Measurements from ENCODE around the gene ATP1A1. TPM values are rescaled to one million over a fixed set of nuclear protein-coding genes. Genes with fewer than 3 reads are reported as not detected.

ATP1A1 gene
- total RNA-seq, 1 donor from 2014 or later, result 252 TPM

DNA sequence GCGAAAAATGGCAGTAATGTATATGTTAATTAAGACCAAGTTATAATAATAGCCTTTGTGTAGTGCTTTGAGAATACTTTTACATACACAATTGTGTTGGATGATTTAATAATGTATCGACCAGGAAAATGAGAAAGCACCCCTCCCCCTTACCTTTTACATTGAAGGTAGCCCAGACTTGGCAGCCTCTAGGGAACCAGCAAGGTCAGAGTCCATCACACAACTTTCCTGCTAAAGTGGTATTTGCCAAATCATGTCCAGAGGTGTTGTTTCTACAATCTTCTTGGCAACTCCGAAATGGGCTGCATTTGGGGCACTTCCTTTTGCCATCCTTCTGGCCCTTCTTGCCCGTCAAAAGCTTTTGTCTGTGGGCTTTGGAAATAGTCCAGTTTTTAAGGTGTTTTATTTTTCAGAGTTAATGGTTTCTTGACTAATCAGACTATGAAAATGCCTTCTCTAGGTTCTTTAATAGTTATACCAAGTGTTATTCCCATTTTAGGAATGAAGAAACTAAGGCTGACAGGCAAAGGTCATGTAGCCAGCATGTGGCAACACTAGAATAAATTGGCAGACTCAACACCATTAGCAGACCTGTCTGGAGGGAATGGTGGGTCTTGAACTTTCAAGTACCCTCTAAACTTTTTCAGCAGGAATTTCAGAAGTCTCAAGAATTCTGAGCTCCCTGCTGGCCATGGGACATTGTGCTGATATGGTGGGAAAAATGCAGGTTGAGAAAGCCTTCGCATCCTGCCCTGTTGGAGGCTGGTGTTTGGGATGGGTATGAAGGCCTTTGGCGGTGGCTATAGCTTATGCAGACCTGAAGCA lies 6.8 kb downstream of the ATP1A1 start:
- H3K27ac Mint-ChIP-seq, result no peak overlapping the region

DNA sequence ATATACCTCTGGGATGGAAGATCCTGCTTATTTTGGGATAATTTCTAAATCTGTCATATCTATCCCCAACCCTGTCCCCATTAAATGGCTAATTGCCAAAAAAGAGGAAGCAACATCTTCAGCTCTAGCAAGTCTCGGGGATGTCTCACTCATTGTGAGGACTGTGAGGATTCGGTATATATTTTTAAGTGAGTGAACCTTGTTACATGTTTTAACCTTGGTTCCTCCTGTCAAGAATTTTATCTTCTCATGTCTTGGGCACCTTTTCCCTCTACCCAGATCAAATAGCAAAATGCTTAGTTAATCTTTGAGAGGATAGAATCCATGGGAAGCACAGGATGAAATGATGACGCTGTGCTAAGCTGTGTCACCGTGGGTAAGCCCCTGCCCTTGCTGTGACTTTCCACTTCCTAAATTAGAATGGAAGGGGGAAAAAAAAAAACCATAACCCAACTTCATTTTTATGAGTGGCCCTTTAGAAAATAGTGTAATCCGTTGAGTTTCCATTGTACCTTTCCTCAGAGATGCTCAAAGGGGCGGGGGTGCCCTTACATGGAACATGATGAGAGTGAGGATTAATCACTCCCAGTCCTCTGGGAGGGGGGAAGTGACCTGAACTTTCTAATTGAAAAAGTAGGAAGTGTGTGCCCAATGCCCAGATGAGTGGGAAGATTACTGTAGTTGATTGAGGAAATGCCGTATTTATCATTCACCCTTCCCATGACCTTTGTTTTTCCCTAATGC lies 7.6 kb downstream of the ATP1A1 start:
- Mint-ChIP-seq H3K27me3 (no peaks in the 10 kb centered on the region), H3K27ac (no peak overlapping the region)

More for the DNA sequence above, 6.8 kb downstream of the ATP1A1 start:
- intact Hi-C loops (cut with micrococcal nuclease), result loop anchor here (5.0 to 10.0 kb wide), 5 partner anchors 123 to 1285 kb away; partner anchors contain the start of gene CD2
- H3K4me1 Mint-ChIP-seq, result peaks cover 71% of the 10 kb centered on the region
- no peak for DNase-seq
- H3K36me3 Mint-ChIP-seq (ENCODE audit: low read depth), result peaks cover 32% of the 10 kb centered on the region
- no peaks in the 10 kb centered on the region for H3K27me3 Mint-ChIP-seq
- no peak overlapping the region for H3K4me3 Mint-ChIP-seq
- peaks cover 3% of the 10 kb centered on the region for H3K9me3 Mint-ChIP-seq

DNA sequence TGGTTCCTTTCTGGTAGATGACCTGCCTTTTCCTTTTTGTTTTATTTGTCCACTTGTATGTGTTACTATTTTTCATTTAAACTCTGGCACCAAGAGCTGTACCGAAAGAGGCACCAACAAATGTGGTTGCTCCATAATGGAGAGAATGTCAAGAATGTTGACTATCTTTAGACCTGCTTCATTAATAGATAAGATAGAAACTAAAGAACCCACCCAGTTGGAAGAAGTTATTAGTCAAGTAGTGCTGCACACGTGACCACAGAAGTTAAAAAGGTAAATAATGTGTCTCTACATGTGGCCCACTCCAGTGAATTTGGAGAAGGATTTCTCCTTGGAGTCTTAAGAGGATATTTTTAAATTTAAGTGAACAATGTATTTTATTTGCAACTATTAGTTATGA lies 9.3 kb downstream of the ATP1A1 start:
- no peak overlapping the region for H3K27ac Mint-ChIP-seq
- no peak for DNase-seq

More for the DNA sequence above, 7.6 kb downstream of the ATP1A1 start:
- Mint-ChIP-seq H3K36me3 (ENCODE audit: low read depth) (peaks cover 32% of the 10 kb centered on the region), H3K4me1 (peaks cover 66% of the 10 kb centered on the region), H3K4me3 (no peak overlapping the region), H3K9me3 (peaks cover 3% of the 10 kb centered on the region)
- no peak for DNase-seq
- intact Hi-C loops (cut with micrococcal nuclease), result no loop called here

DNA sequence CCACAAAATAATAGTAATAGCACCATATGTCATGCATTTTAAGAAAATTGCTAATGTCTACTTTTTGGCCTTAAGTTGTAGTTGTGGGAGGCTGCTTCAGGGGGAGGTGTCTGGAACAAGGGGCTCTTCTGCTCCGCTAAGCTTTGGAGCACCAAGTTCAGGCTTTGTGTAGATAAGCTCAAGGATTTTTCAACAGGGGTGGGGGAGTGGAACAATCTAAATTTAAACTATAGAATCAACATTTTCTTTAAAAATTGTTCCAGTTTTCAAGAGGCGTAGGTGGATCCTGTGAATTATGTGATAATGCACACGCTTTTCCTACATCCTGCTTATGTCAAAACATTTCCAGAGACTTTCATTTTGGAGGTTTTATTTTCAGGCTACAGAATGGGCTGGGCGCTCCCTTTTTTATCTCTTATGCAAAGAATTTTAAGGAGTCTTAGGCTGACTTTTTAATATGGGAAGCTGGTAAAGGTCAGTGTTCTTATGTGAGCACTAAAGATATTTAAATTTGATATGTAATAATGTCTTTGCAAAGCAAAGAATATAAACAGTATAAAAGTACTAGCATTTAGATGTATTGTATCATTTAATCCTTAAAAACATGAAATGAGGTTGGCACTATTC lies 9.9 kb downstream of the ATP1A1 start:
- Mint-ChIP-seq H3K36me3 (ENCODE audit: low read depth) (peaks cover 47% of the 10 kb centered on the region), H3K4me3 (no peak overlapping the region), H3K27me3 (no peaks in the 10 kb centered on the region), H3K27ac (no peak overlapping the region), H3K4me1 (peaks cover 52% of the 10 kb centered on the region), H3K9me3 (peaks cover 3% of the 10 kb centered on the region)
- intact Hi-C loops (cut with micrococcal nuclease), result no loop called here
- no peak for DNase-seq

More for the DNA sequence above, 9.3 kb downstream of the ATP1A1 start:
- Mint-ChIP-seq H3K36me3 (ENCODE audit: low read depth) (peaks cover 40% of the 10 kb centered on the region), H3K4me1 (peaks cover 53% of the 10 kb centered on the region), H3K9me3 (peaks cover 3% of the 10 kb centered on the region), H3K4me3 (no peak overlapping the region), H3K27me3 (no peaks in the 10 kb centered on the region)
- intact Hi-C loops (cut with micrococcal nuclease), result no loop called here

DNA sequence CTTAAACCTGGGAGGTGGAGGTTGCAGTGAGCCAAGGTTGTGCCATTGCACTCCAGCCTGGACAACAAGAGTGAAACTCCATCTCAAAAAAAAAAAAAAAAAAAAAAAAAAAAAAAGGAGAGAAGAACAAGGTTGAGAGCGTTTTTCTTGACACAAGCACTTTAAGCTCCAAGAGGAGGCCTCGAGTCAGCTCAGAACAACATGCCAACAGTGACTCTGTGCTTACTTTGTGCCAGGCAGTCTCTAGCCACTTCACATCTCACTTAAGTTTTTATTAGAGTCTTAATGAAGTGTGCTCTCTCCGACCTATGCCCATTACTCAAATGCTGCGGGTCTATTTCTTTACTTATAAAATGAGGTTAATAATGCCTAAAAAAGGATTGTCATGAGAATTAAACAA lies 13.0 kb downstream of the ATP1A1 start:
- intact Hi-C loops (cut with micrococcal nuclease), result no loop called here
- H3K9me3 Mint-ChIP-seq, result no peaks in the 10 kb centered on the region
- H3K4me1 Mint-ChIP-seq, result peaks cover 51% of the 10 kb centered on the region
- peaks cover 70% of the 10 kb centered on the region for H3K36me3 Mint-ChIP-seq (ENCODE audit: low read depth)
- no peak for DNase-seq
- no peak overlapping the region for H3K4me3 Mint-ChIP-seq
- no peak overlapping the region for H3K27ac Mint-ChIP-seq
- no peaks in the 10 kb centered on the region for H3K27me3 Mint-ChIP-seq

DNA sequence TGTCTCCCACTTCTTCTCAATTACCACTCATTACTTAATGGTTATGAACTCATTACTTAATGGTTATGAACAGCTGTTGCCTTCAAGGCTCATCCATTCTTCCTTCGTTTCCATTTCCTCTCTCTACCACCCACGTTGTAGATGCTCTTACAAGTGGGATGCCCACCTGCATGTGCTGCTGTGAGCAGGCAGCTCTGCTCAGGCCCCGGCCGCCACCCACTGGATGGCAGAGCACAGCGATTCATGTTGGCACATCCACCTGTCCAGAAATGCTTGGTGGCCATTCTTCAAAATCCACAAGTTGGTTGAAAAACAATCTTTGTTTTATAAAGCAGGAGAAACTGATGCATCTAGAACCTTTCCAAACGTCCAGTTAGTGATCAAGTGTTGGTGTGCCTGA lies 14.5 kb downstream of the ATP1A1 start:
- no peak overlapping the region for H3K27ac Mint-ChIP-seq
- peaks cover 81% of the 10 kb centered on the region for H3K36me3 Mint-ChIP-seq (ENCODE audit: low read depth)
- no peaks in the 10 kb centered on the region for H3K27me3 Mint-ChIP-seq
- DNase-seq, result no peak
- H3K4me3 Mint-ChIP-seq, result no peak overlapping the region
- intact Hi-C loops (cut with micrococcal nuclease), result no loop called here
- H3K9me3 Mint-ChIP-seq, result no peaks in the 10 kb centered on the region
- H3K4me1 Mint-ChIP-seq, result peaks cover 50% of the 10 kb centered on the region

DNA sequence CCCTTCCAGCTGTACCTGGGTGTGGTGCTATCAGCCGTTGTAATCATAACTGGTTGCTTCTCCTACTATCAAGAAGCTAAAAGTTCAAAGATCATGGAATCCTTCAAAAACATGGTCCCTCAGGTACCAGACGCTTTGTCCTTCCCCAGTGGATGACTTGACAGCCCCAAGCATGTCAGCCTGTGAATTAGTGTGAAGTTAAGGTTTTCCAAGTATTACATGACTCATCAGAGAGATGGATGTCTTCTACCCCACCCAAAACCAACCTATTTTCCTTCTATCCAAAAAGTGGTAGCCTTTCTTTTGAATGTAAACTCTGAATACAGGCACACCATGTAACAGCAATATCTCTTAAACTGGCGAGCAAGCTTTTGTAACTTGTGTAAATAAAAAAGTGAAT lies 15.1 kb downstream of the ATP1A1 start:
- intact Hi-C loops (cut with micrococcal nuclease), result loop anchor here (2.0 kb wide), 1 partner anchor 13 kb away; no protein-coding TSS in a partner anchor
- peak overlapping the region; percentile 72 for H3K27ac Mint-ChIP-seq
- peaks cover 50% of the 10 kb centered on the region for H3K4me1 Mint-ChIP-seq
- H3K27me3 Mint-ChIP-seq, result no peaks in the 10 kb centered on the region
- H3K4me3 Mint-ChIP-seq, result no peak overlapping the region
- peaks cover 84% of the 10 kb centered on the region for H3K36me3 Mint-ChIP-seq (ENCODE audit: low read depth)
- H3K9me3 Mint-ChIP-seq, result no peaks in the 10 kb centered on the region
- no peak for DNase-seq

DNA sequence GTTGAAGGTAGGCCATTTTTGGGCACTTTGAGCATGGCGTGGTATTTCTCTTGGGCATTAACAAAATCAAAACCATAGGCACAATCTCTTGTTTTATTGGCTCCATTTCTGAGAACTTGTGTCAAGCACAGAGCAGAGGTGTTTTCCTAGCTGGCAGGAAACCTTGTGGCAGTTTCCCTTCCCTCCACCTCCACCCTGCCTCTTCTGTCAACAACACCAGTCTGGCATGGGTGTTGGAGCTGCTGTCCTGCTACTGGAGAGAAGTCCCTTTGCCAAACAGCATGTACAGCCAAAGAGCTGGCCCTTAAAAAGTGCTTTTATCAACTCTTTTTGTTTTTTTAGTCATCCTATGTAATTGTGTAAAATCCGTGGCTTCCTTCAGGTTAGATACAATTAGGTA lies 16.0 kb downstream of the ATP1A1 start:
- no peak for DNase-seq
- no peaks in the 10 kb centered on the region for H3K9me3 Mint-ChIP-seq
- peaks cover 47% of the 10 kb centered on the region for H3K4me1 Mint-ChIP-seq
- peaks cover 86% of the 10 kb centered on the region for H3K36me3 Mint-ChIP-seq (ENCODE audit: low read depth)
- peak overlapping the region; percentile 37 for H3K27ac Mint-ChIP-seq
- no peaks in the 10 kb centered on the region for H3K27me3 Mint-ChIP-seq
- no peak overlapping the region for H3K4me3 Mint-ChIP-seq
- intact Hi-C loops (cut with micrococcal nuclease), result loop anchor here (2.0 kb wide), 1 partner anchor 14 kb away; no protein-coding TSS in a partner anchor

DNA sequence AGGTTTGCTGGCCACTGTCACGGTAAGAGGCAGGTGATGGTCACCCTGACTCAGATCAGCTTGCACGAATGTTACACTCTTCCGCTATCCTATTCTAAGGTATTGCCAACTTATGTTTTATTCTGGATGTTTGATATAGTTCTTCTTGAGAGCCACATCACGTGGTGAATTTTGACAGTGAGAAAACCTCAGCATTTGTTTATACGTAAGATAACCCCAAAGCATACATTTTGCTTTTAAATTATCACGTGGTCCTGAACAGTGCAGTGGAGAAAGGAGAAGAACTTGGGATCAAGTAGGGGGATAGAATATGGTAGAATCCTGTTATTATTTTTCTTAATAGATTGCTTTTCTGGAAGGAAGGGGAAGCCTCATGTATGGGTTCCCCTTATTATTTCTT lies 16.6 kb downstream of the ATP1A1 start:
- Mint-ChIP-seq H3K27me3 (no peaks in the 10 kb centered on the region), H3K4me3 (no peak overlapping the region), H3K36me3 (ENCODE audit: low read depth) (peaks cover 88% of the 10 kb centered on the region), H3K4me1 (peaks cover 47% of the 10 kb centered on the region), H3K27ac (no peak overlapping the region), H3K9me3 (no peaks in the 10 kb centered on the region)
- no peak for DNase-seq
- intact Hi-C loops (cut with micrococcal nuclease), result loop anchor here (2.0 kb wide), 1 partner anchor 15 kb away; no protein-coding TSS in a partner anchor

DNA sequence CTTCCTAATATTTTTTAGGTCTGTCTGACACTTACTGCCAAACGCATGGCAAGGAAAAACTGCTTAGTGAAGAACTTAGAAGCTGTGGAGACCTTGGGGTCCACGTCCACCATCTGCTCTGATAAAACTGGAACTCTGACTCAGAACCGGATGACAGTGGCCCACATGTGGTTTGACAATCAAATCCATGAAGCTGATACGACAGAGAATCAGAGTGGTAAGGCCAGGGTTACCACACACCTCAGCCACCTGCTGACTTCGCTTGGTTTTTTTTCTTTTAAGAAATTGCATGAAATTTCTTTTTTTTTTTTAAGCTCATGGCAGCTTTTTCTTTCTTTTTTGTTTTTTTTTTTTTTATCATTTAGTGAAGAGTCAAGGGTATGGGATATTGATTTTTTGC lies 17.2 kb downstream of the ATP1A1 start:
- peak; percentile 68 for DNase-seq

DNA sequence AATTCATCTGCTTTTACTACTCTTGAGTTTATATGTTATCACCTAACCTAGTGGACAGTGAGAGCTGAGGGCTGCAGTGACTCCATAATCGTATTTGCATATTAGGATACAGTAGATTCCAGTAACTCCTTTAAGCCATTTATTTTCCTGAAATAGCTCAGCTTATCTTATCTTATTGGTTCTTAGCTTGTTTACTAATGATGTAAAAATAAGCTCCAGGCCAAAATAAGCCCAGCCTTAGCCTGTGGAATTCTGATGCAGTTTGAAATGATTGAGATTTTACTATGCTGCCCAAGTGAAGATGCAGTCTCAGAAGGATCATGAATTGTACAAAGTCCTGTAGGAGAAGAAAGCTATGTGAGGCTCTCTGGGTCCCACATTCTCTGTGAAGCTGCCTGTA lies 18.1 kb downstream of the ATP1A1 start:
- Mint-ChIP-seq H3K36me3 (ENCODE audit: low read depth) (peaks cover 87% of the 10 kb centered on the region), H3K4me3 (no peak overlapping the region), H3K4me1 (peaks cover 44% of the 10 kb centered on the region), H3K27me3 (no peaks in the 10 kb centered on the region), H3K27ac (peak overlapping the region; percentile 17), H3K9me3 (no peaks in the 10 kb centered on the region)
- intact Hi-C loops (cut with micrococcal nuclease), result no loop called here
- no peak for DNase-seq

More for the DNA sequence above, 17.2 kb downstream of the ATP1A1 start:
- Mint-ChIP-seq H3K27ac (no peak overlapping the region), H3K27me3 (no peaks in the 10 kb centered on the region), H3K4me3 (no peak overlapping the region), H3K36me3 (ENCODE audit: low read depth) (peaks cover 86% of the 10 kb centered on the region), H3K9me3 (no peaks in the 10 kb centered on the region), H3K4me1 (peaks cover 47% of the 10 kb centered on the region)
- intact Hi-C loops (cut with micrococcal nuclease), result no loop called here

DNA sequence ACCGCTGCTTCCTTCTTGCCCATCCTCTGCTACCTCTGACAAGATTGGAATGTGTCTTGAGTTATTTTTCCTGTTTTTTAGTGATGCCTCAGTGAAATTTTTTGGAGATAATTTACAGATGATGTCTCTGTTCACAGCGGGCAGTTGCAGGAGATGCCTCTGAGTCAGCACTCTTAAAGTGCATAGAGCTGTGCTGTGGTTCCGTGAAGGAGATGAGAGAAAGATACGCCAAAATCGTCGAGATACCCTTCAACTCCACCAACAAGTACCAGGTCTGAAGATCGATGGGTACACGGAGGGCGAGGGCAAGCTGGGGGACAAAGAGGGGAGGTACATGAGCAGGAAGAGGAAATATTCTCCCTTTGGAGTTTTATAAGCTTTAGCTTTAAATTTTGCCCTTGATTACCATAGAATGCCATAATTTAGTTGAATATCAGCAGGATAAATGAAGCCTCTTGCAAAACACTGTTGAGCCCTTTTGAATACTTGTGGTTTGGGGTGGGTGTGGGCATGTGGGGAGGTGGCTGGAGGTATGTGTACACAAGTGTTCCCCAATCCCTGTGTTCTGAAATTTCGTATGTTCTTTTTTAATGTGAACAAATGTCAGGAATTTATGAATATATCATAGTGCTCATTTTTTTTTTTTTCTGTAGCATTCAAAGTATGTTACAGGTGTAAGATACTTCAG lies 19.8 kb downstream of the ATP1A1 start:
- Mint-ChIP-seq H3K4me1 (peaks cover 39% of the 10 kb centered on the region), H3K27me3 (no peaks in the 10 kb centered on the region), H3K9me3 (no peaks in the 10 kb centered on the region), H3K4me3 (no peak overlapping the region), H3K36me3 (ENCODE audit: low read depth) (peaks cover 88% of the 10 kb centered on the region), H3K27ac (peak overlapping the region; percentile 46)
- no peak for DNase-seq
- intact Hi-C loops (cut with micrococcal nuclease), result no loop called here

DNA sequence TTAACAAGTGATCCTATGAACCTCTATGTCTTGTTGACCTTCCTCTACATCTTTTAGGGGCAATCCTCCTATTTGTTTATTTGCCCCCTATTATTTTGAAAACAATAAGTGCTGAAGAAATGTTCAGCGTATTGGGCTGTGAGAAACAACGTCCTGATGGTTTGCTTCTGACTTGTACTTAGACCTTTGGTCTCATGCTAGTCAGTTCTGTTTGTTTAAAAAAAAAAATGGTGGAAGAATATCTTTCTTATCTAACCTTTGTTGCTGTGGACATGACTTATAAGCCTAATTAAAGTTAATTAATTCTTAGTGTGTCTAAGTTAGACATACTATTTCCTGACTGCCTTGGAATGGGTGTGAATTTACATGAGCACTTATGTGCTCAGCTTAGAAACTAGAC lies 20.7 kb downstream of the ATP1A1 start:
- Mint-ChIP-seq H3K27me3 (no peaks in the 10 kb centered on the region), H3K4me1 (peaks cover 30% of the 10 kb centered on the region), H3K4me3 (no peak overlapping the region), H3K9me3 (no peaks in the 10 kb centered on the region), H3K27ac (no peak overlapping the region), H3K36me3 (ENCODE audit: low read depth) (peaks cover 88% of the 10 kb centered on the region)
- intact Hi-C loops (cut with micrococcal nuclease), result no loop called here
- no peak for DNase-seq

Data from activated CD4-positive, alpha-beta T cell treated with anti-CD3 and anti-CD28 coated beads, Interleukin-2, amount 10 ng/mL, durations not matched to agents 24 days and 14 days (primary cell).